ENCODE data around the gene SAMD7.

Gene SAMD7

DNA sequence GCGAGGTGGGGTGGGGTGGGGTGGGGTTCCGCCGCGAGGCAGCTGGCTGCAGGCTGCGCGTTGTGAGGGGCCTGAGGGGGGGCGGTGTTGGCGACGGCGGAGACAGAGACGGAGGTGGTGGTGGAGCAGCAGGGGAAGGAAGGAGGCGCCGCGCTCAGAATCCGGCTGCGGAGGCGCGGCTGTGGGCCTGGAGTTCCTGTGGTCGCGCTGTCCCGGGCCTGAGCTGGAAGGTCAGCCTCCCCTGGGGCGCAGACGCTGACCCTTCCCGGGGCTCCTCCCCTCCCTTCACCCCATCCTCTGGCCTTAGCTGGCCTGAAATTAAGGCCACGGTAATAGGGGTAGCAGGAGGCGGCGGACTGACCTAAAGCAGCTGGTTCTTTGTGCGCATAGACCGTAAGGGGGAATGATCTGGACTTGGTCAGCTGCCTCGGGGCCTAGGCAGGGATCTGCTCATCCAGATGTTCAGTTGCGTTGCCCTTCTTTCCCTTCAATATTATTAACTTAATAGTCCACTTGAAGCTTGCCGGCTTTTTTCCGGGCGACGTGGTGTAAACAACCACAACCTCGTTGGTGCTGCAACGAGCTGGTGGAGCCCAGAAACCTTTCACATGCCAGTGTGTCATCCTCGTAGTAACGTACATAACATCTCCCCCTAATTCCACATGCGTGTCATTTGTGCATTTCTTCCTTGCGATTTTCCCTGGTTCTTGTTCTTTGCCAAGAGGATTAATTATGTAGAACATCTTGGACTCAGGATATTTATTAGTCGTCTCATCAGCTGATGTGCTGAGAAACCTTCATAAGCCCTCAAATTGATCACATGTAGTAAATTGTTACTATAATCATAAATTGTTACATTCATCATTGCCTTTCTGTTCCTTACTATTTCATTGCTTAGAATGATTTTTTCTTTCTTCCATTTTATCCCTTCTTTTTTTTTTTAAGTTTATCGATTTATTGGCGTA lies 55.9 kb downstream of the SAMD7 start:
- DNase-seq: peak; percentile 64 to 70

DNA sequence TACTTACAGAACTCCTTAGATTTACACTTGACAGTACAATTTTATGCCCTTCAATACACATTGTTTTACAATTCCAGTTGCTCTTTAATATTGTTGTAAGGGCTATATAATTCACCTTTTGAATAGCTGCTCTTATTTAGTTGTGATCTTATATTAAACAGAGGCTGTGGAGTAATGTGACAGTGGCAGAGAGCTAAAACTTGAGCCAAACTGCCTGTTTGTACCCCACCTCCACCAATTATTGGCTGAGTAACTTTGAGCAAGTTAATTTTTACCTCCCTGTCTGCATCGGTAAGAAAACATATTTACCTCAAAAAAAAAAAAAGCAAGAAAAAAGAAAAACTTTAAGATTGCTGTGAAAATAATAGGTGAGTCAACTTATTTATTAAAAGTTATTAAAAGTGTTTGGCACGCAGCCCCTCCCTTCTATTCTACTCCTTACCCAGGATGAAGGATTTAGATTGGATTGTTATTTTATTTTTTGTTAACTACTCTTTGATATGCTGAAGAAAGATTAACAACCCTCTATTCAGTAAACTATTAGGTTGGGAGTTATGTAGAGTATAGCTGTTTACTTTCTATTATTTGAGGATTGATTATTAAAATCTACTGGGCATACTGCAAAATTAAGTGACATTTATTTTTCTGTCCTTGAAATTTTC lies 57.0 kb downstream of the SAMD7 start:
- no peak for DNase-seq

DNA sequence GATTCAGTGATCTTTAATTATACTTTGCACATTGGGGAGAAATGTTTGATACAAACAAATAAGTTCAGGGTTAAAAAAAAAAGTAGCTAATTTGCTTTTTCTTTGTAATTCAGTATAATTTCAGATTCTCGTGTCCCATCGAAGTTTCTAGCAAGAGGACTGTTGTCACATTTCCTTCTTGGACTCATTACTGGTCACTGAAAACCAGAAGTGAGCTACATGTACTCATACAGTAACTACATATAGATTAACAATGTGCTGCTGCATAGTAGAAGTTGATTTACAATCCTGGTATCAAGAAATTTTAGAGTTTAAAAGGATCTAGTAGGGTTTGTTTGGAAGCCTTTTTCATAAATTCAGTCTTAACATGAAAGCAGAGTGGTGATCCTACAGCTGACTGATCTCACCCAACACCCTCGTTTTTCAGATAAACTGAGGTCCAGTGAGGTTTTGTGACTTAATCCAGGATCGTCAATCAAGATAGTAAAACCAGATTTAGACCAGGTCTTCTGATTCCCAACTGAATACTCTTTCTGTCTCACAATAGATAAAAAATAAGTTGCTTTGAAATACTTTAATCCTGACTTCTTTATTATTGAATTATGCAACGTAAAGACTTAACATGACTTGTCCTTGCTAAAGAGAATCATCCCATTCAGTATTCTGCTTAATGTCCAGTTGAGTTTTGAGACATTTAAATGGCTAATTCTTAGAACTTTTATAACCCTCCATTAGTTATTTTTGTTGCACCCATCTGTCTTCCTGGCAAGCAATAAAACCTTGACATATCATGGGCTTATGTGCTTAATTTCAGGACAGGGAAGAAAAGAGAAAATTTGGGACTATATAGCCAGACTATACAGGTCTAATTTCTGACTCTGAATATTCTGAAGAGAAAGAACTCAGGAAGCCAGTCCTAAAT lies 58.1 kb downstream of the SAMD7 start:
- peak; percentile 21 to 36 for DNase-seq

DNA sequence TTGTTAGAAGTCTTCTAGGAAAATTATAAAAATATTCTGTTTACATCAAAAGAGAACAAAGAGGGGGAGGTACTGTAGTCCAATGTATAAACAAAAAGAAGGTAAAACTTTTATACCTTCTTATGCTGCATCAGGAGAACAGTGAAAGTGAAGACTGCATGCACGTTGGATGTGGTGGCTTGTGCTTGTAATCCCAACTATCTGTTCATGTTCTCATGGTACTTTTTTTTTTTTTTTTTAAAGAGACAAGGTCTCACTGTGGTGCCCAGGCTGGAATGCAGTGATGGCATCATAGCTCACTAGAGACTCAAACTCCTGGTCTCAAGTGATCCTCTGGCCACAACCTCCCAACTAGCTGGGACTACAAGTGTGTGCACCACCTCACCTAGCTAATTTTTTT lies 59.5 kb downstream of the SAMD7 start:
- no peak for DNase-seq

DNA sequence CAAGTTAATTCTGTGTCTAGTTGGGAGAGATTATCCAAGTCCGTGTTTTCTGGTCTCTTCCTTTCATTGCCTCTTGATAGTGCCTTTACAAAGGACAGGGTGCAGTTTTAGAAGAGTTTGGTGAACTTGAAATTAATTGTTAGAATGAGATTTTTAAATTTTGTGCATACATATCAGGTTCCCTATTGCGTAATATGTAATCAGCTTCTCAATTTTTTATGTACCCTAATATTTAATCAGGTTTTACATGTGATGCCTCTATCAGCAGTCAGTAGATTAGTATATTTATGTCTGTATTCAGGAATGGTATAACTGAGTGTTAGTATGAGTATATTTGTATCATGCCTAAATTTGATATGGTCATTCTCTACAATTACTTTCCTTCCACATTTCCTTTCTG lies 60.1 kb downstream of the SAMD7 start:
- no peak for DNase-seq

DNA sequence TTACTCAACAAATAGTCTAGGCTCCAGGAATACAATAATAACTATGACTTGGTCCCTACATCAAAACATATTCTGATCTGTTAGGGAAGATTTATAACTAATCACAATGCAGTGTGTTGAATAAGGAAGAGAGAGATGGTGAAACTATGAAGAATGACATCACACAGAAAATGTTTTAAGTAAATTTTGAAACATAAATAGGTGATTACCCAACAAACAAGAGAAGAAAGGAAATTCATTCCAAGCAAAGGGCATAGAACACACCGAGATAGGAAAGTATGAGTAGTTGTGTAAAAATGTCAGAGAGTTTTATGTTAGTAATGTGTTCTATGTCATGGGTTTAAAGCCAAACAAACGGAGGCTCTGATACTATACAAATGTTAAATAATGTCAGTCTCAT lies 68.7 kb downstream of the SAMD7 start:
- peak; percentile 15 to 18 for DNase-seq

DNA sequence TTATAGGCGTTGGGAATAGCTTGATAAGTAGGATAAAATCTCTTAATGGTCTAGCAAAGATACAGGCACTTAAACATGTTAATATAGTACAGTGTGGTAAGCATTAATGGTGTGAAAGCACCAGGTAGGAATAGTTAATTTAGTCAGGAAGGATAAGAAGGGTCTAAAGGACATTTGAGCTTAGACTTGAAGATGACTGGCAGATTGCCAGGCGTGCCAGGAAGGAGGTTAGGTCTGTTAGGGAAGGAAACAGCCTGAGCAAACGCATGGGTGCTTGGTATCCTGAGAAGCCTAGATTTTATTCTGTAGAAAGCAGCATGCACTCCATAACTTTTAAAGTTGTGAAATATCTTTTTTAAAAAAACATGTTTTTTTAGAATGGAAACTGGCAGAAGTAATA lies 72.9 kb downstream of the SAMD7 start:
- DNase-seq: no peak
